Hematopoietic multipotent progenitor cell treated with erythropoietin and hydrocortisone succinate and interleukin-3 and kit ligand, for 15 days (in vitro differentiated cells): ENCODE data around the gene KIF17.

Experiments used
- DNase-seq: peaks from one replicate; pipeline ENCODE4 v3.0.0-alpha.2; 2015; ENCODE audit warnings: low spot score

The KIF17 gene

DNA sequence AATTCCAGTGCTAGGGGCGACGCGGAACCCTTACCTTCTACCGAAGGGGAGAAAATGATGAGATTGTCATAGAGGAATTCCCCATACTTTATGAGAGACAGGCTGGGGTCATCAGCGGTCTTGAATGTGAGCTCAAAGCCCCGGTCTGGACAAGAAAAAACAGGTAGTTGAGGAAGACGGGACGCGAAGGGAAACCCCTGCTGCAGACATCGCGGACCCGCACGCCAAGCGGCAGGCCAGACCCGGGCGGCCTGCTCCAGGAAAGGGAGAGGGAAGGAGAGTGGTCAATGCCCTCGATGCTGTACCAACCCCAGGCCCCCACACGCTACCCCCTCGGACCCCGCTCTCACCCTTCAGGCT is 57.0 kb downstream of the KIF17 start:
- DNase-seq, result no peak

DNA sequence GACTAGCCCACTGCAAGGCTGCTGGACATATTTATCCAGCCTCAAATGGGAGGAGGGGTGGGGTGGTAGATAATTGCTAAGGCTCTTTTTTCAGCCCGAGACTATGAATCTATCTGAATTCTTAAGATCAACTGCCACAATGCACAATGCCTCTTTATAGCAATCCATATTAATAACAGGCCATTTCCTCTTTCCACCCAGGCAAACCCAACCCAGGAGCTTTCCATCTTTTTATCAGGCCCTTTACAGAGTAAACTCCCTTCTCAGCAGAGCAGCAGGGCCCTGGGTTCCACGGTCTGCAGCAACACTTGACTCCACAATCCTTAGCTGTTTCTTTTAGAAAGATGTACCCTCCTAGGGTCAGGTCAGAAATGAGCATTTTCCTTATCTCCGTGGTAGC is 57.4 kb downstream of the KIF17 start:
- DNase-seq, result peak; percentile 15

DNA sequence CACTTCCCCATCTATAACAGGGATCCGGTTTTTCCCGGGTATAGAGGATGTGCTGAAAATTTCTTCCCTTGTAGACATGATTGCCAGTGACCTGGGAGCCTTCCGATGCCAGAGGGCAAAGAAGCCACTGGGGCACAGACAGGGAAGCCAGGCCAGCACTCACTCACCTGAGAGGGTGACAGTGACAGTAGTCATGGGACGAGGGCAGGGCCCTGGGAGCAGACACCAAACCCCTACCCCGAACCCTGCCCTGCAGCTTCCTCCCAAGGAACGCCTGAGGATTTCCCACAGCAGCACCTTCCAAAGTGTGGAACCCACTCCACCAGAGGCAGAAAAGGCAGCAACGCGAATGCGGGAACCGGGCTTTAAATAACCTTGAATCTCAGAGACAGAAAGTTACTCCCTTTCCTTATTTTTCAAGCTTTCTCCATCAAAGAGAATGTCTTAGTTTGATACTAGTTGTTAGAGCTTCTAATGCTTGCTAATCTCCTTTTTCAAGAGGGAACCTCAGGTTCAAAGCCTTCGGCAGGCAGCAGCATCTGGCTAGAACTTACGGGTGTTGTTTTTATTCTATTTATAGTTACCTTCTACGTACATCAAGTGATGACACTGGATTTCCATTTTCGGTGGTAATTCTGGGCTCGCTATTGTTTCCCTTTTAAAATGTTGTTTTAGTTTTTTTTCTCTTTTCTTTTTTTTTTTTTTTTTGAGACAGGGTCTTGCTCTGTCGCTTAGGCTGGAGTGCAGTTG is 59.5 kb downstream of the KIF17 start:
- no peak for DNase-seq

- no peak for DNase-seq
These were observed 60.8 kb downstream of the KIF17 start for GRCh38 chr1:20657024-20657423.

GRCh38 chr1:20654104-20654690 is 63.6 kb downstream of the KIF17 start:
- no peak for DNase-seq

GRCh38 chr1:20652300-20652699 is 65.5 kb downstream of the KIF17 start:
- DNase-seq, result no peak

DNA sequence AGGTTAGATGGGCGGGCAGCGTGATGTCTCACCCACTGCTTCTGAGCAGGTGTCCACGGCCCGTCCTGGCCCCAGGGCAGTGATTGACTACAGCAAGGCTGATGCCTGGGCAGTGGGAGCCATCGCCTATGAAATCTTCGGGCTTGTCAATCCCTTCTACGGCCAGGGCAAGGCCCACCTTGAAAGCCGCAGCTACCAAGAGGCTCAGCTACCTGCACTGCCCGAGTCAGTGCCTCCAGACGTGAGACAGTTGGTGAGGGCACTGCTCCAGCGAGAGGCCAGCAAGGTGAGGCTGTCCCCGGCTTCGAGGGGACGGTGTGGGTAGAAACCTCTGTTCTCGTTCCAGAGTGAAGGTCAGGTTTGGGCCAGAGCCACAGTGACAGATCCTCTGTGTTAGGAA is 68.9 kb downstream of the KIF17 start:
- no peak for DNase-seq

DNA sequence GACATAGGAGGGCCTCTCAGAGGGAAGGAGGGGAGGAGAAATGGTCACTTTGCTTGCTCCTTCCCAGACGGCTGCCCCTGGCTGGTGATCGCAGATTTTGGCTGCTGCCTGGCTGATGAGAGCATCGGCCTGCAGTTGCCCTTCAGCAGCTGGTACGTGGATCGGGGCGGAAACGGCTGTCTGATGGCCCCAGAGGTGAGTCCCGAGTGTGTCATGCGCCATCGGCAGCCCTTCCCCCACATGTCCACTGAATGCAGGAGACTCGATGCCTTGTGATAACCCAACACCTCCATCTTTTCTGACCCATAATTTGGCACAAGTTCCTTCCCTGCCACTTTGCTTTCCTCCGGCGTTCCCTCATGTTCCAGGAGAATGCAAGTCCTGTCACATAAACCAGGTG is 69.4 kb downstream of the KIF17 start:
- DNase-seq, result no peak

DNA sequence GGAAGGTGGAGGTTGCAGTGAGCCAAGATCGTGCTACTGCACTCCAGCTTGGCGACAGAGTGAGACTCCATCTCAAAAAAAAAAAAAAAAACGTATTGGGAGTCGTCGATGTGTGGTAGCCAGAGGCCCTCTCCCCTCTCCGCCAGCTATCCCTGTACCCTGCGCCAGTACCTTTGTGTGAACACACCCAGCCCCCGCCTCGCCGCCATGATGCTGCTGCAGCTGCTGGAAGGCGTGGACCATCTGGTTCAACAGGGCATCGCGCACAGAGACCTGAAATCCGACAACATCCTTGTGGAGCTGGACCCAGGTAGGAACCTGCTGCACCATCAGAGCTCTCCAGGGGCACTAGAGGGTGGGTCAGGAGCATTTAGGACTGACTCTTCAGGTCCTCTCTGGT is 72.4 kb downstream of the KIF17 start:
- DNase-seq, result no peak

- DNase-seq, result no peak
These were observed 73.4 kb downstream of the KIF17 start for GRCh38 chr1:20644416-20644815.

DNA sequence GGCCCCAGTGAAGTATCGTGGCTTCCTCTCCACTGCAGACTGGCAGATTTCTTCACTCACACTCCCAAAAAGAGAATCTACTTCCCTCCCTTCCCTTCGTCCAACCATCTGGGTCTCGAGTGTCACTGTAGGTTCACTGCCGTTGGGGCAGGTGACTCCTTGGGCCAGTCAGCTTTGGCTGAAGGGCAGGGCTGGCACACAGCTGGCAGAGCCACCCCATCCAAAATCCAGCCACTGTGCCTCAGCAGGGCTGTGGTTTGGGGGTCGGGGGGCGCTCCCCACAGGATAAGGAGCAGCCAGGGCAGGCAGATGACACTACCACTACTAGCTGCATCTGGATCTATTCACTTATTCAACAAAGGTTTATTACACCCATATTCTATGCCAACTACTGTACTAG is 74.7 kb downstream of the KIF17 start:
- DNase-seq, result no peak

DNA sequence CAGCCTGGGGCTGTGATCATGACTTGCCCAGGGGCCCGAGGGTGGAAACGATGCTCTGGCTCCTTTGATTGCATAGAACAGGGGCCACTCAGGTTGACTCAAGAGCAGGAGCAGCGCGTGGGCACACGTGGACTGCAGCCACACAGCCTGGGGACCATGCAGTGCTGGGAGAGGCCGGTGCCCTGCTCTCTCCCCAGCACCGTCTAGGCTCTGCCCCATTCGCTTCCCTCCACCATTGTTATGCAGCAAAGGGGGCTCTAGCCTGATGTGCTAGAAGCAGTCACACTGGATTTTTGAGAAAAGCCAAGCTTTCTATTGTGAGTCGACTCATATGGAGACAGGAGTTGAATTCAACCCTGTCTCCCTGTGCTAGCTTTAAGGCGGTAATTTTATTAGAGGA is 75.8 kb downstream of the KIF17 start:
- no peak for DNase-seq

GRCh38 chr1:20640183-20640597 is 77.6 kb downstream of the KIF17 start:
- peak; percentile 73 for DNase-seq

GRCh38 chr1:20636785-20637347 is 80.9 kb downstream of the KIF17 start:
- no peak for DNase-seq

DNA sequence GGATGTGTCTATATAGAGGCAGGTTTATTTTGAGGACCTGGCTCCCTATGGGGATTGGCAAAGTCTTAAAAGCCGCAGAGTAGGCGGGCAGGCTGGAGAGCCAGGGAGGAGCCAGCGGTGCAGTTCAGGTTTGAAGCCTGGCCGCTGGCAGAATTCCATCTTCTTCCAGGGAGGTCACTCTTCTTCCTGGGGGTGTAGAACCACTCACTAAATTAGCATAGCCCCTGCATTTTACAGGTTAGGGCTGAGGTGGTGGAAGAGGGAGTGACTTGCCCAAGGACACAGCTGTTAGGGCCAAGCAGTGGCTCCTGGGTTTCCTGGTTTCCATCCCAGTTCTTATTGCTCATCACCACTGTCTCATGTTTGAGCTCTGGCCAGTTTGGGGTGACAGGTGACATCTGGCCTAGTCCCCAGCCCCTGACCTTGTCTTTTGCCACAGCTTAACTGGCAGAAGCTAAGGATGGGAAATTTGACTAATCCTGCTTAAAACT is 83.2 kb downstream of the KIF17 start:
- DNase-seq, result peak; percentile 29

GRCh38 chr1:20634065-20634593 is 83.7 kb downstream of the KIF17 start:
- DNase-seq, result no peak

DNA sequence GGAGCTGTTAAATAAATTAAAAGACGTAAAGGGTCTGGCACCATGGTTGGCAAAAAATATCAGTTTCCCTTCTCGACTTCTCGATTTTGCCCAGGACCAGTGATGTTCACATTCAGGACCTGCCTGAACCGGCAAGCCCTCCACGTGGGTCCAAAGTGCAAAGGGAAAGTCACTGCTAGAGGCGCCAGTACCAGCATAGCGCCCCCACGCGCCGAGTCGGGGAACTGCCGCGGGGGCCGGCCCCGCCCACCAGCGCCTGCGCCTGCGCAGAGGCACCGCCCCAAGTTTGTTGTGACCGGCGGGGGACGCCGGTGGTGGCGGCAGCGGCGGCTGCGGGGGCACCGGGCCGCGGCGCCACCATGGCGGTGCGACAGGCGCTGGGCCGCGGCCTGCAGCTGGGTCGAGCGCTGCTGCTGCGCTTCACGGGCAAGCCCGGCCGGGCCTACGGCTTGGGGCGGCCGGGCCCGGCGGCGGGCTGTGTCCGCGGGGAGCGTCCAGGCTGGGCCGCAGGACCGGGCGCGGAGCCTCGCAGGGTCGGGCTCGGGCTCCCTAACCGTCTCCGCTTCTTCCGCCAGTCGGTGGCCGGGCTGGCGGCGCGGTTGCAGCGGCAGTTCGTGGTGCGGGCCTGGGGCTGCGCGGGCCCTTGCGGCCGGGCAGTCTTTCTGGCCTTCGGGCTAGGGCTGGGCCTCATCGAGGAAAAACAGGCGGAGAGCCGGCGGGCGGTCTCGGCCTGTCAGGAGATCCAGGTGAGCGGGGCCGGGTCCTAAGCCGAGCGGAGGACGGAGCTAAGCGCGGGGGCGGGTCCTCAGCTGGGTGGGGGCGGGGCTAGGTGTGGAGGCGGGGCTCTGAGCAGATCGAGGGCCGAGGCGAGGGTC is 84.4 kb downstream of the KIF17 start, which contains the start of gene PINK1:
TSS of gene PINK1 (plus strand) at position 269 of the 875 bp plus-strand sequence. CDS start at position 360, 91 bp downstream.
- peak; percentile 79 for DNase-seq

DNA sequence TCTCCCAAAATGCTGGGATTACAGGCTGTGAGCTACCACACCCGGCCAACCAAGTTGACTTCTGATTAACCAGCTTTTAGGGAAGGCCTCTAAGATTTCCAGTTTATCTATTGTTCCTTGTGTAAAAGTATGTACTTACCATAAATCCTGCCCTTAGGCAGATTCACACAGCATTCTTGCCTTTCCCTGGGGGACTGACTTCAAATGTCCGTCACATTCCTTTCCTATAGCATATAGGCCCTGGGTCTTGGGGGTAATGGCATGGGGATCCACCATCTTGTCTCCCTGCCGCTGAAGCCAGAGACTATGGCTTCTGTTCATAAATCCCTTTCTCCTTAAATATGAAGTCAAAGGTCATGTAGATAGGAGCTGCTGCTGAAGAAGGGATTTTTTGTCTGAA is 85.4 kb downstream of the KIF17 start:
- no peak for DNase-seq

DNA sequence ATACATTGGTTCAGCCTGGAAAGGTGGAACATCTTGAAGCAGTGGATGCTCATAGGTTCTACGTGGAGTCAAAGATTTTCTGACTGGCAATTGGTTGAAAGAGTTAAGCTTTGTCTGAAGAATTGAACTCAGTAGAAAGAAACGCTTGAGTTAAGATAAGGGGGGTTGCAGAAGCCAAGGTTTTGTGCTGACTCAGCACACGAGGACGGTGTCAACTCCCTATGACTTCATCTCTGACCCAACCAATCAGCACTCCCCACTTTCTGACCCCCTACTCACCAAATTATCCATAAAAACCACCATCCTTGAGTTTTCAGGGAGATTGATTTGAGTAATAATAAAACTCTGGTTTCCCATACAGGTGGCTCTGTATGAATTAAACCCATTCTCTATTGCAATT is 87.1 kb downstream of the KIF17 start:
- no peak for DNase-seq

DNA sequence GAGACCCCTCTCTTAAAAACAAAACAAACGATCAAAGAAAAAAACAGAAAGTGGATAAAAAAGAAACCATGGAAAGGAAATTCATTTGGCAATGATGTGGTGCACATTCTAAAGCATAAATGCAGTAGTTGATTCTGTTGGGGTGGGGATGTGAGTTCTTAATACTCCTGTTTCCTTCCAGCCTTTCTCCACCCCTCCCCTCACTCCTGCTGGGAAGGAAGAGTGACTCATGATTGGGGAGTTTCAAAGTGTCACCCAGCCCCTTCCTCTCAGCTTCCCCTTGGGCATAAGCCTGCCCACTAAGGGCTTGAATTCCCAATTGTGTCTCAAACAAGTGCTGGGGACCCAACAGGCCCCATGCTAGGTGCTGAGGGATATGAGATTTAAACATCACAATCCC is 91.3 kb downstream of the KIF17 start:
- no peak for DNase-seq

DNA sequence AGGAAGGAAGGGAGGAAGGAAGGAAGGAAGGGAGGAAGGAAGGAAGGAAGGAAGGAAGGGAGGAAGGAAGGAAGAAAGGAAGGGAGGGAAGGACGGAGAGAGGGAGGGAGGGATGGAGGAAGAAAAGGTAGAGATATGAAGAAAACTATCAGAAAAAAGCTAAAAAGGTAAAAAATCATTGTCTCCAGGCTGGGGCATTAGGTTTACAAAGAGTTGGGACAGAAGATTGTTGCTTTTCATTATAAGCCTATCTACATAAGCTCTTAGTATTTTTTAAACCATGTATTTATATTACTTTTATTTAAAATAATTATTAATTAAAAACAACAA is 91.7 kb downstream of the KIF17 start:
- DNase-seq, result no peak
